ENCODE measurements around the gene C3orf20.

GRCh38 chr3:14794435-14794834 is 119.5 kb downstream of the C3orf20 start:
- no peak for TF ChIP-seq CTCF (IDR thresholded peaks at IDR 0.05)
- TF ChIP-seq POLR2A (IDR thresholded peaks at IDR 0.05): no peak
- no peak for TF ChIP-seq EP300 (IDR thresholded peaks at IDR 0.05)

Data from sigmoid colon (tissue), 4 donors.